HepG2 (cell line): ENCODE measurements around the gene SHLD1. TPM values are rescaled to one million over a fixed set of nuclear protein-coding genes. Genes with fewer than 3 reads are reported as not detected.

Experiments used
- ATAC-seq: fragments of 200-7000 bp; cut with Tn5 transposase; 3 replicates; pipeline ENCODE4 v1.9.1; 2020; ENCODE audit warnings: mild to moderate bottlenecking, moderate library complexity
- BruUV-seq: library from RNA; stranded (reverse); fragments of 400-500 nt; replicated peaks from 2 replicates; lab custom pipeline; 2021; lab: Mats Ljungman, UMichigan
- CTCF ChIA-PET: fragments of 300-600 bp; formaldehyde crosslinking; extraction: SDS; loops from one replicate; lab custom pipeline; 2021; ENCODE audit warnings: low total read pairs, inconsistent platforms, low intra/inter-chr PET ratio; lab: Yijun Ruan, JAX
- POLR2A ChIA-PET: fragments of 350-600 bp; sonication (Branson Sonifier 250); formaldehyde crosslinking; loops from one replicate; lab custom pipeline; 2020; ENCODE audit warnings: antibody characterized with exemption, inconsistent platforms; lab: Yijun Ruan, JAX
- DNase-seq: peaks from one replicate; pipeline ENCODE4 v3.0.0-alpha.2; 2015; ENCODE audit warnings: low spot score
- FAIRE-seq: peaks from 3 replicates; lab custom pipeline; 2011; peaks lifted over from hg19 to GRCh38; lab: Jason Lieb, UNC
- H2AFZ ChIP-seq: one replicate; pipeline ENCODE4 v1.6.1; 2011; ENCODE audit warnings: low read length, inconsistent platforms
- H3K27ac ChIP-seq: fragments of 300-600 bp; 3 replicates; pipeline ENCODE4 v1.8.0; 2011; ENCODE audit warnings: mixed run types, mild to moderate bottlenecking, mixed read lengths, low read length, inconsistent platforms; ENCODE audit not compliant: insufficient read depth; ENCODE audit errors: extremely low read length
- H3K27me3 ChIP-seq, 2 experiments: fragments of 200-600 bp in 1 of 2; 2 replicates in 1 of 2; 3 replicates in 1 of 2; pipeline versions ENCODE4 v1.6.0 to v1.8.0; 2011; ENCODE audit warnings: low read length in 2 of 2, mild to moderate bottlenecking in 2 of 2, moderate library complexity in 2 of 2, inconsistent platforms in 1 of 2; ENCODE audit not compliant: insufficient read depth in 2 of 2, control insufficient read depth in 1 of 2
- H3K36me3 ChIP-seq, 2 experiments: fragments of 200-600 bp in 1 of 2; replicated peaks in 1 of 2; 2 replicates in 1 of 2; 3 replicates in 1 of 2; pipeline versions ENCODE4 v1.5.1 to v1.8.0; 2011; ENCODE audit warnings: low read length in 2 of 2, inconsistent platforms in 1 of 2; ENCODE audit not compliant: insufficient read depth in 2 of 2, control insufficient read depth in 1 of 2
- H3K4me1 ChIP-seq: 2 replicates; pipeline ENCODE4 v1.5.1; 2012; ENCODE audit warnings: low read length, inconsistent platforms; ENCODE audit not compliant: insufficient read depth
- H3K4me2 ChIP-seq: 2 replicates; pipeline ENCODE4 v1.6.0; 2011; ENCODE audit warnings: low read depth, low read length, inconsistent platforms
- H3K4me3 ChIP-seq, 3 experiments: fragments of 200-600 bp in 1 of 3; sonication (generic), shearing (Covaris generic) in 1 of 3; replicated peaks in 1 of 3; 2 replicates each; pipeline ENCODE4 v1.5.1; 2011 to 2016; ENCODE audit warnings: low read length in 3 of 3, inconsistent platforms in 2 of 3, low read depth in 2 of 3, mild to moderate bottlenecking in 2 of 3, control low read depth in 1 of 3, mixed read lengths in 1 of 3; ENCODE audit not compliant: insufficient read depth in 1 of 3
- H3K79me2 ChIP-seq: one replicate; pipeline ENCODE4 v1.6.1; 2011; ENCODE audit warnings: low read length, inconsistent platforms; ENCODE audit not compliant: insufficient read depth
- H3K9ac ChIP-seq: 2 replicates; pipeline ENCODE4 v1.6.0; 2011; ENCODE audit warnings: mild to moderate bottlenecking, low read depth, low read length, inconsistent platforms; ENCODE audit not compliant: insufficient read depth
- H3K9me3 ChIP-seq: 2 replicates; pipeline ENCODE4 v1.5.1; 2012; ENCODE audit warnings: mild to moderate bottlenecking, low read length
- H4K20me1 ChIP-seq: 2 replicates; pipeline ENCODE4 v1.6.0; 2011; ENCODE audit warnings: inconsistent platforms, mild to moderate bottlenecking, low read length, moderate library complexity; ENCODE audit not compliant: insufficient read depth
- CBFB ChIP-seq: sonication (generic); formaldehyde crosslinking; IDR thresholded peaks from 2 replicates; pipeline ENCODE4 v1.4.0; 2020; ENCODE audit warnings: missing genetic modification reagents
- CEBPG ChIP-seq: IDR thresholded peaks from 2 replicates; pipeline ENCODE4 v1.6.1; 2016
- HMG20B ChIP-seq: conservative IDR thresholded peaks from 2 replicates; pipeline ENCODE4 v1.6.1; 2016; ENCODE audit warnings: missing genetic modification reagents, missing compliant biosample characterization
- MED1 ChIP-seq: sonication (generic); formaldehyde crosslinking; IDR thresholded peaks from 2 replicates; pipeline ENCODE4 v1.4.0; 2020; ENCODE audit warnings: missing genetic modification reagents
- NAIF1 ChIP-seq: sonication (generic); formaldehyde crosslinking; IDR thresholded peaks from 2 replicates; pipeline ENCODE4 v1.5.0; 2020; ENCODE audit warnings: mild to moderate bottlenecking, missing genetic modification reagents, borderline replicate concordance
- NCOA2 ChIP-seq: sonication (generic); formaldehyde crosslinking; IDR thresholded peaks from 2 replicates; pipeline ENCODE4 v1.8.0; 2022; ENCODE audit warnings: inconsistent platforms
- RAD21 ChIP-seq: fragments of 450-650 bp; formaldehyde crosslinking; IDR thresholded peaks from 2 replicates; pipeline ENCODE4 v1.5.0; 2020; ENCODE audit warnings: mild to moderate bottlenecking
- SNAI1 ChIP-seq: sonication (generic); formaldehyde crosslinking; IDR thresholded peaks from 2 replicates; pipeline ENCODE4 v1.5.0; 2020; ENCODE audit warnings: mild to moderate bottlenecking, missing genetic modification reagents, borderline replicate concordance
- ZFP1 ChIP-seq: IDR thresholded peaks from 2 replicates; pipeline ENCODE4 v1.6.1; 2016
- ZFP82 ChIP-seq: sonication (generic); formaldehyde crosslinking; IDR thresholded peaks from 2 replicates; pipeline ENCODE4 v1.5.1; 2020; ENCODE audit warnings: mild to moderate bottlenecking, missing genetic modification reagents, borderline replicate concordance
- ZNF333 ChIP-seq: sonication (generic); formaldehyde crosslinking; IDR thresholded peaks from 2 replicates; pipeline ENCODE4 v1.4.0; 2020; ENCODE audit warnings: mild to moderate bottlenecking, missing genetic modification reagents, borderline replicate concordance
- ZNF337 ChIP-seq: sonication (generic); formaldehyde crosslinking; IDR thresholded peaks from 2 replicates; pipeline ENCODE4 v1.5.1; 2020; ENCODE audit warnings: missing genetic modification reagents, low read depth, mild to moderate bottlenecking, borderline replicate concordance
- ZNF343 ChIP-seq: sonication (generic); formaldehyde crosslinking; IDR thresholded peaks from 2 replicates; pipeline ENCODE4 v1.4.0; 2020; ENCODE audit warnings: mild to moderate bottlenecking, missing genetic modification reagents
- in situ Hi-C: cut with HindIII; loops from 2 replicates; pipeline ENCODE4 v1.10.0; 2017; ENCODE audit warnings: low pct_unique_long_range_greater_than_20kb; ENCODE audit not compliant: extremely low pct_ligation_motif_present
- intact Hi-C: fragments of 100-400 bp; cut with micrococcal nuclease; formaldehyde crosslinking; loops from one replicate; pipeline ENCODE4 v1.10.0; 2022; ENCODE audit not compliant: unreplicated experiment
- polyA plus RNA-seq, 8 experiments: library from polyadenylated mRNA; depleted of rRNA in 3 of 8; stranded (reverse) in 7 of 8; unstranded in 1 of 8; fragments of >200 nt; fragmentation: Illumina TruSeq in 4 of 8; extraction: Trizol in 4 of 8; gene quantifications; 2 replicates each; pipeline versions ENCODE4 v1.2.1 to v1.2.3, GENCODE V29; 2011 to 2016; ENCODE audit warnings: low read depth in 4 of 8, missing spikeins in 1 of 8, mixed read lengths in 1 of 8; ENCODE audit not compliant: insufficient read depth in 1 of 8
- total RNA-seq, 5 experiments: library from RNA; depleted of rRNA; stranded (reverse); fragments of >200 nt; fragmentation: Illumina TruSeq; extraction: Trizol; gene quantifications; 2 replicates each; pipeline ENCODE4 v1.2.3, GENCODE V29; 2016; ENCODE audit warnings: low read depth in 1 of 5
- TF ChIP-seq, protein P1 (sequence below): sonication (generic); formaldehyde crosslinking; conservative IDR thresholded peaks from 2 replicates; pipeline ENCODE4 v1.4.0; 2020; ENCODE audit warnings: missing genetic modification reagents
- TF ChIP-seq, protein P2 (sequence below): sonication (generic); formaldehyde crosslinking; IDR thresholded peaks from 2 replicates; pipeline ENCODE4 v1.5.0; 2020; ENCODE audit warnings: mild to moderate bottlenecking, missing genetic modification reagents, borderline replicate concordance
- TF ChIP-seq, protein P3 (sequence below): conservative IDR thresholded peaks from 2 replicates; pipeline ENCODE4 v1.6.1; 2018; ENCODE audit warnings: missing genetic modification reagents
- TF ChIP-seq, protein P4 (sequence below): sonication (generic); formaldehyde crosslinking; conservative IDR thresholded peaks from 2 replicates; pipeline ENCODE4 v1.8.1; 2023; ENCODE audit warnings: missing genetic modification reagents

The SHLD1 gene
- total and polyA plus RNA-seq, 2 of the 13 experiments (the other 11 are each of a cell fraction or from before 2014, with no cell fraction given): 8.9 to 10.0 TPM

DNA sequence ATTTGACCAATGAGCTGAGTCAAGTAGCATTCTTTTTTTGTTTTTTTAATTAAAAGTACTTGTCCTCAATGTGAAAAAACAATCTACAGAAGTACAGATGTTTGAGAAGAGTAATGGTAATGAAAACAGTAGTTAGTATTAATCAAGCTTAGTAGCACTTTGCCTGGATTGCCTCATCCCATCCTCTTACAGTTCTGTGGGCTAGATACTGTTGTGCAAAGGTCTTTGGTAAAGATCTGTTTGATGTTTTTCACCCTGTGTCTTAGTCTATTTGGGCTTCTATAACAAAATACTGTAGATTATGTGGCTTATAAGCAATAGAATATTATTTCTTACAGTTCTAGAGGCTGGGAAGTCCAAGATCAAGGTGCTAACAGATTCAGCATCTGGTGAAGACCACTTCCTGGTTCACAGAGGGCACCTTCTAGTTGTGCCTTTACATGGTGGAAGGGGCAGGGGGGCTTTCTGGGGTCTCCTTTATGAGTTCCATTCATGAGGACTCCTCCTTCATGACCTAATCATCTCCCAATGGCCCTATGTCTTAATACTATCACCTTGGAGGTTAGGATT lies 84.3 kb downstream of the SHLD1 start:
- DNase-seq (no peak), ATAC-seq (0 out of 3 replicates have a peak, but pooled peaks have one; percentile 28), FAIRE-seq (no peak)
- Histone ChIP-seq H3K27me3 (no peaks in the 10 kb centered on the region), H2AFZ (no peak overlapping the region), H3K4me2 (no peak overlapping the region), H3K36me3 (no peaks in the 10 kb centered on the region), H3K9ac (no peak overlapping the region), H3K4me3 (no peak overlapping the region), H3K27ac (no peak overlapping the region), H3K4me1 (peaks cover 55% of the 10 kb centered on the region), H3K9me3 (peaks cover 4% of the 10 kb centered on the region; the same call in 1 of the 2 replicates), H3K79me2 (no peaks in the 10 kb centered on the region), H4K20me1 (no peaks in the 10 kb centered on the region)
- in situ Hi-C loops (no loop called here), intact Hi-C loops (no loop called here)
- BruUV-seq: no TSS peak
- ChIA-PET CTCF (no interaction called here), POLR2A (interaction anchor here (0.5 to 2.6 kb wide), 4 partner anchors 10 to 155 kb away, joined by 3 to 14 read pairs (median 4); no protein-coding TSS in a partner anchor)
- TF ChIP-seq NCOA2 (CRISPR knock-in tag) (no peak), ZNF343 (CRISPR knock-in tag) (no peak), ZNF337 (CRISPR knock-in tag) (no peak), CBFB (CRISPR knock-in tag) (no peak), RAD21 (no peak), ZFP1 (no peak), HMG20B (CRISPR knock-in tag) (no peak), ZFP82 (CRISPR knock-in tag) (0 out of 2 replicates have a peak, but pooled peaks have one; percentile 43), CEBPG (CRISPR knock-in tag) (peak; percentile 63; the same call in 1 of the 2 replicates), MED1 (CRISPR knock-in tag) (no peak), SNAI1 (CRISPR knock-in tag) (no peak), ZNF333 (CRISPR knock-in tag) (no peak), NAIF1 (CRISPR knock-in tag) (no peak)
- TF ChIP-seq, protein P1, sequence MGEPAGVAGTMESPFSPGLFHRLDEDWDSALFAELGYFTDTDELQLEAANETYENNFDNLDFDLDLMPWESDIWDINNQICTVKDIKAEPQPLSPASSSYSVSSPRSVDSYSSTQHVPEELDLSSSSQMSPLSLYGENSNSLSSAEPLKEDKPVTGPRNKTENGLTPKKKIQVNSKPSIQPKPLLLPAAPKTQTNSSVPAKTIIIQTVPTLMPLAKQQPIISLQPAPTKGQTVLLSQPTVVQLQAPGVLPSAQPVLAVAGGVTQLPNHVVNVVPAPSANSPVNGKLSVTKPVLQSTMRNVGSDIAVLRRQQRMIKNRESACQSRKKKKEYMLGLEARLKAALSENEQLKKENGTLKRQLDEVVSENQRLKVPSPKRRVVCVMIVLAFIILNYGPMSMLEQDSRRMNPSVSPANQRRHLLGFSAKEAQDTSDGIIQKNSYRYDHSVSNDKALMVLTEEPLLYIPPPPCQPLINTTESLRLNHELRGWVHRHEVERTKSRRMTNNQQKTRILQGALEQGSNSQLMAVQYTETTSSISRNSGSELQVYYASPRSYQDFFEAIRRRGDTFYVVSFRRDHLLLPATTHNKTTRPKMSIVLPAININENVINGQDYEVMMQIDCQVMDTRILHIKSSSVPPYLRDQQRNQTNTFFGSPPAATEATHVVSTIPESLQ (CRISPR knock-in tag): no peak
- TF ChIP-seq, protein P2, sequence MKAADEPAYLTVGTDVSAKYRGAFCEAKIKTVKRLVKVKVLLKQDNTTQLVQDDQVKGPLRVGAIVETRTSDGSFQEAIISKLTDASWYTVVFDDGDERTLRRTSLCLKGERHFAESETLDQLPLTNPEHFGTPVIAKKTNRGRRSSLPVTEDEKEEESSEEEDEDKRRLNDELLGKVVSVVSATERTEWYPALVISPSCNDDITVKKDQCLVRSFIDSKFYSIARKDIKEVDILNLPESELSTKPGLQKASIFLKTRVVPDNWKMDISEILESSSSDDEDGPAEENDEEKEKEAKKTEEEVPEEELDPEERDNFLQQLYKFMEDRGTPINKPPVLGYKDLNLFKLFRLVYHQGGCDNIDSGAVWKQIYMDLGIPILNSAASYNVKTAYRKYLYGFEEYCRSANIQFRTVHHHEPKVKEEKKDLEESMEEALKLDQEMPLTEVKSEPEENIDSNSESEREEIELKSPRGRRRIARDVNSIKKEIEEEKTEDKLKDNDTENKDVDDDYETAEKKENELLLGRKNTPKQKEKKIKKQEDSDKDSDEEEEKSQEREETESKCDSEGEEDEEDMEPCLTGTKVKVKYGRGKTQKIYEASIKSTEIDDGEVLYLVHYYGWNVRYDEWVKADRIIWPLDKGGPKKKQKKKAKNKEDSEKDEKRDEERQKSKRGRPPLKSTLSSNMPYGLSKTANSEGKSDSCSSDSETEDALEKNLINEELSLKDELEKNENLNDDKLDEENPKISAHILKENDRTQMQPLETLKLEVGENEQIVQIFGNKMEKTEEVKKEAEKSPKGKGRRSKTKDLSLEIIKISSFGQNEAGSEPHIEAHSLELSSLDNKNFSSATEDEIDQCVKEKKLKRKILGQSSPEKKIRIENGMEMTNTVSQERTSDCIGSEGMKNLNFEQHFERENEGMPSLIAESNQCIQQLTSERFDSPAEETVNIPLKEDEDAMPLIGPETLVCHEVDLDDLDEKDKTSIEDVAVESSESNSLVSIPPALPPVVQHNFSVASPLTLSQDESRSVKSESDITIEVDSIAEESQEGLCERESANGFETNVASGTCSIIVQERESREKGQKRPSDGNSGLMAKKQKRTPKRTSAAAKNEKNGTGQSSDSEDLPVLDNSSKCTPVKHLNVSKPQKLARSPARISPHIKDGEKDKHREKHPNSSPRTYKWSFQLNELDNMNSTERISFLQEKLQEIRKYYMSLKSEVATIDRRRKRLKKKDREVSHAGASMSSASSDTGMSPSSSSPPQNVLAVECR (CRISPR knock-in tag): no peak
- TF ChIP-seq, protein P3, sequence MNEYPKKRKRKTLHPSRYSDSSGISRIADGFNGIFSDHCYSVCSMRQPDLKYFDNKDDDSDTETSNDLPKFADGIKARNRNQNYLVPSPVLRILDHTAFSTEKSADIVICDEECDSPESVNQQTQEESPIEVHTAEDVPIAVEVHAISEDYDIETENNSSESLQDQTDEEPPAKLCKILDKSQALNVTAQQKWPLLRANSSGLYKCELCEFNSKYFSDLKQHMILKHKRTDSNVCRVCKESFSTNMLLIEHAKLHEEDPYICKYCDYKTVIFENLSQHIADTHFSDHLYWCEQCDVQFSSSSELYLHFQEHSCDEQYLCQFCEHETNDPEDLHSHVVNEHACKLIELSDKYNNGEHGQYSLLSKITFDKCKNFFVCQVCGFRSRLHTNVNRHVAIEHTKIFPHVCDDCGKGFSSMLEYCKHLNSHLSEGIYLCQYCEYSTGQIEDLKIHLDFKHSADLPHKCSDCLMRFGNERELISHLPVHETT: no peak
- TF ChIP-seq, protein P4, sequence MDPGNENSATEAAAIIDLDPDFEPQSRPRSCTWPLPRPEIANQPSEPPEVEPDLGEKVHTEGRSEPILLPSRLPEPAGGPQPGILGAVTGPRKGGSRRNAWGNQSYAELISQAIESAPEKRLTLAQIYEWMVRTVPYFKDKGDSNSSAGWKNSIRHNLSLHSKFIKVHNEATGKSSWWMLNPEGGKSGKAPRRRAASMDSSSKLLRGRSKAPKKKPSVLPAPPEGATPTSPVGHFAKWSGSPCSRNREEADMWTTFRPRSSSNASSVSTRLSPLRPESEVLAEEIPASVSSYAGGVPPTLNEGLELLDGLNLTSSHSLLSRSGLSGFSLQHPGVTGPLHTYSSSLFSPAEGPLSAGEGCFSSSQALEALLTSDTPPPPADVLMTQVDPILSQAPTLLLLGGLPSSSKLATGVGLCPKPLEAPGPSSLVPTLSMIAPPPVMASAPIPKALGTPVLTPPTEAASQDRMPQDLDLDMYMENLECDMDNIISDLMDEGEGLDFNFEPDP (CRISPR knock-in tag): no peak
